HG02610 (cell line): ENCODE data around the gene EGR4.
"Not testable (repeated sequence)": the region's sequence is repeated elsewhere in the genome, so short reads cannot be mapped to it uniquely, and the experiment has no call there.

Experiments used
- ATAC-seq: cut with Tn5 transposase; IDR thresholded peaks from one replicate; pipeline ENCODE4 v1.9.1; 2021; ENCODE audit warnings: mild to moderate bottlenecking, moderate library complexity; ENCODE audit not compliant: unreplicated experiment

The EGR4 gene

DNA sequence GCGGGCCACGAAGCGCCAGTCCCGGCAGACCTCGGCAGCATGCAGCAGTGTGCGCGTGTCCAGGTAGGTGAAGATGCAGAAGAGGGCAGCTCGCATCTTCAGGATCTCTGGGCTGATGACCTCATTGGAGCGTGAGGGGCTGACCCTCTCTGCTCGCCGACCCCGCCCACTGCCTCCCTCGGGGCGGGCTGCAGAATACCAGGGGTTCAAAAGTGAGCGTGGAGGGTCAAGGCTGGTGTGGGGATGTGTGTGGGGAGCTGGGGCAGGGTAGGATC is 29.1 kb downstream of the EGR4 start:
- ATAC-seq, result no peak

DNA sequence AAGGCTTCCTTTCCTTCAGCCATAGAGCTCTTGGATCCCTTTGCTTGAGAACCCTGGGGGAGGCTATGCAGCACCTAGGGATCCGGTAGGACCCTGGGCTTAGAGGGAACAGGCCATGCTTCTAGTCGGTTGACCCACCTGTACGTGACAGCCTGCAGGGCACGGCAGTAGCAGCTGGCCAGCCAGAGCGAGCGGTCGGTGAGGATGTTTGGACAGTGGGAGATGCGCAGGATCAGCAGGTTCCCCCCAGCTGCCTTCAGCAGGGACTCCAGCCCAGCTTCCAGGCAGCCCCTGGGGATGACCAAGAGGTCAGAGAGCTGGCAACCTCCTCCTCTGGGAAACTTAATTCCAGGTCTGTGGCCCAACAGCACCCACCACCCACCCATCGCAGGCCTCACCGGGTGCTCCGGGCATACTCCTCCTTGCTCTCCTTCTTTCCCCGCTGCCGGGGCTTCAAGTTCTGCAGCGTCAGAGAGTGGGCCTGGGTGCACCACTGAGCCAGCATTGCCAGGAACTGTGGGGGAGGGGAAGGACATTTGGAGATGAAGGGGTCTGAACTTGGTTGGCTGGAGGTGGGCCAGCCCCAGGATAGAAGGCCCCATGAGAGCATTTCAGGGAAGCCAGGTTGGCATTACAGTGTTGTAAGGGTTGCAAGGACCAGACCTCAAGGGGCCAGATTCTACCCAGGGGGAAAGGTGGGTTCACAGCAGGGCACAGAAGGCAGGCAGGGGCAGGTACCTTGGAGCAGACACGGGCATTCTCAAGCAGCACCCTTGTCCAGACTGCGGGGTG is 29.6 kb downstream of the EGR4 start:
- ATAC-seq, result no peak

DNA sequence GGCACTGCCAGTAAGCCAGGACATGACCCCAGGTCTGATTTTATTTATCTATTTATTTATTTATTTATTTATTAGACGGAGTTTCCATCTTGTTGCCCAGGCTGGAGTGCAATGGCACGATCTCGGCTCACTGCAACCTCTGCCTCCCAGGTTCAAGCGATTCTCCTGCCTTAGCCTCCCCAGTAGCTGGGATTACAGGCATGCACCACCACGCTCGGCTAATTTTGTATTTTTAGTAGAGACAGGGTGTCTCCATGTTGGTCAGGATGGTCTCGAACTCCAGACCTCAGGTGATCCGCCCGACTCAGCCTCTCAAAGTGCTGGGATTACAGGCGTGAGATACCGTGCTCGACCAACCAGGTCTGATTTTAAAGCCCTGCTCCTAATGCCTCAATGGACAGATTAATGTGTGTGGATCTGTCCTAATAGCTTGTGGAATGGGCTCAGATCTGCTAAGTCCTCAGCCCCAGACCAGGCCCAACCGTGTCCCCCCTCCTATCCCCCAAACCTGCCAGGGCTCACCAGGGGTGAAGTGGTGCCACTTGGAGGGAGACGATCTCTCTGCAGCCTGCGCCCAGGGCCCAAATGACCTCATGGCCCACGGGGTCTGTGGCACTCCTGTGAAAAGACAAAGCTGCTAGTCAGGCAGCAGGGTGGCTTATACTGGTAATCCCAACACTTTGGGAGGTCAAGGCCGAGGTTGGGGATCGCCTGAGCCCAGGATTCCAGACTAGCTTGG is 30.5 kb downstream of the EGR4 start:
- ATAC-seq, result not testable (repeated sequence)

DNA sequence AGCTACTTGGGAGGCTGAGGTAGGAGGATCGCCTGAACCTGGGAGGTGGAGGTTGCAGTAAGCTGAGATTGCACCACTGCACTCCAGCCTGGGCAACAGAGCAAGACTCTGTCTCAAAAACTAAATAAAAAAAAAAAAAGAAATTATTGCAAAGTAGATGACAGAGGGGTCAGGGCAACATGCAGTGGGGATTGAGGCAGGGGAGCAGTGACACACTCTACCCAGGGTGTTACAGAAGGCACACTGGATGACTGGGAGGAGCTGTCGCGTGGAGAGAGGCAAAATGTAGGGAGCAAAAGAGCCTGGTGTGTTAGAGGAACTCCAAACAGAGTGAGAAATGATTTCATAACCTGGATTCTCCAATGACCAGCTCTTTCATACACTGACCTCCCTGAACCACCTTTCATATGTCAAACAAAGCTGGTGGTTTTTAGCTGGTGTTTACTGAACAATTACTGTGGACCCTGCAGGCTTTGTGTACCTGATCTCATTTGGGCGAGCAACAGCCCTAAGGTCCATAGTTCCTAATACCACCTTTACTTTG is 31.2 kb downstream of the EGR4 start:
- no peak for ATAC-seq

- ATAC-seq, result no peak
These were observed 32.9 kb downstream of the EGR4 start for GRCh38 chr2:73260338-73260984.

GRCh38 chr2:73259704-73260337 is 33.5 kb downstream of the EGR4 start:
- ATAC-seq, result no peak

DNA sequence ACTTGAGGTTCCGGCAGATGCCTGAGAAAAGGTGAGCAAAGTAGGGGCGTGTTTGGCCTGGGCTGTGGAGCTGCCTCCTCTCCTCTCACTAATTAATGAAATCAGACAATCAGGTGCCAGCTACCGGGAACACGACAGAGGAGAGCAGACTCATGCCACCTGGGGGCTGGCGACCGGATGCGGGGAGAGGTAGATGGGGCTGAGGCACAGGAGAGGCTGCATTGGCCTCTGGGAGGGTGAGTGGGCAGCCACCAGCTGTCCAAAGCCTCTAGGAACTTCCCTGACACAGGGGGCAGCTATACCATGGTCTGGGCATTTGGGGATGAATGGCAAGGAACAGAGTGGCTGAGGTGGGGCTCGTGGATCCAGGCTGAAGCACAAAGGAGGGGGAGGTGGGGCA is 34.1 kb downstream of the EGR4 start:
- no peak for ATAC-seq

DNA sequence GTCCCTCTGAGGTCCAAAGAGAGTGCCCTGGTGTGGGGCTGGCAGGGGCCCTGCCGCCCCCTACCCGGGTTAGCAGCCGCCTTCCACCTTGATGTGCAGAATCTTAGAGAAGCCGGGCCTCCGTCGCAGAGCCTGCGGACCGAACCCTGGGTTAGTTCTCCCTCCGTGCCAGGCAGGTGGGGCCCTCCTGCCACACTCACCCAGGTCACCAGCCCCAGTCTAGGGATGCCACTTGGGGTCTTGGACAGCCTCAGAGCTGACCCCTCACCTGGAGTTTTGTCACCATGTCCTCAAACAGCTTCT is 34.5 kb downstream of the EGR4 start:
- no peak for ATAC-seq

DNA sequence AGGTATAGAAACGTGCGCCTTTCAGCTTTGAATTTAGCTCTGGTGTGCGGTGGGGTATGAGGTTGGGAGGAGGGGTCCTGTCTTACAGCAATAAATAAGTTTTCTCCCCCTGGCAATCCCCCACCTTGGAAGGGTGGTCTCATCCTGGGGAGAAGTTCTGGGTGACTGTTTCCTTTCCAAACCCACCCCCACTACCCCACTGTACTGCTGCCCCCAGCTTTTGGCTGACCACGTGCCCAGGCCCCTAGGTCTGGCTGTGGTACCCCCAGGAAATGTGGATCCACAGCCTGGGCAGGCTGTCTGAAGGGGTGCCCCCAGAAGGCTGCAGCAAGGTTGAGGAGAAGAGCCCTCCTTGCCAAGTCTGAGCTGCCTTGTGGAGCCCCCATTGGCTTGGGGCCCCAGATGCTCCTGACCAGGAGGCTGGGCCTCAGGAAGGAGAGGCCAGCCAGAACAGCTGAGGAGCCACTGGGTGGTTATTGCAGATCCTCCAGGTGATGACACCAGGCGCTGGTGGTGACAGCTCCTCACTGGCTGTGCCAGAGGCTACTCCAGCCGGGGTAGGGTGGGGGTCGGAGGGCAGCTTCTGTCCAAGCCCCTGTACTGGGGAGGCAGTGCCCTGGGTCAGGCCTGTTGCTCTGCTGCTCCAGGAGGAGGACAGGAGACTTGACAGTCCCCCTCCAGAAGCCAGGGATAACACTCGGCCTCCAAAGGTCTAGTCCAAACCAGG is 35.0 kb downstream of the EGR4 start:
- no peak for ATAC-seq

- no peak for ATAC-seq
These were observed 35.8 kb downstream of the EGR4 start for GRCh38 chr2:73257425-73258125.

GRCh38 chr2:73257021-73257420 is 36.3 kb downstream of the EGR4 start:
- ATAC-seq, result no peak

DNA sequence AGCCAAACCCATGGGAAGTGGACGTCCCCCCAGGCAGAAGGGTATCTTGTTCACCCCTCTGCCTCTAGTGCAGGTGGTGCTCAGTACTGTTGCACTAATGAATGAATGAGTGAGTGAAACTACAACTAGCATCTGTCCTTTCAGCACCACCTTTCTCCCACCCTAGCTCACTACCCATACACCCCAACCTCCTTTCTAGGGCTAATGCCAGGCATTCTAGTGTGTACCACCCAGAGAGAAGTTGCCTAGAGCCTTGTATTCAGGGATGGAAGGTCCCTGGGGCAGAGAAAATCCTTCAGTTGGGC is 36.8 kb downstream of the EGR4 start:
- no peak for ATAC-seq

GRCh38 chr2:73255907-73256617 is 37.3 kb downstream of the EGR4 start:
- ATAC-seq, result no peak

DNA sequence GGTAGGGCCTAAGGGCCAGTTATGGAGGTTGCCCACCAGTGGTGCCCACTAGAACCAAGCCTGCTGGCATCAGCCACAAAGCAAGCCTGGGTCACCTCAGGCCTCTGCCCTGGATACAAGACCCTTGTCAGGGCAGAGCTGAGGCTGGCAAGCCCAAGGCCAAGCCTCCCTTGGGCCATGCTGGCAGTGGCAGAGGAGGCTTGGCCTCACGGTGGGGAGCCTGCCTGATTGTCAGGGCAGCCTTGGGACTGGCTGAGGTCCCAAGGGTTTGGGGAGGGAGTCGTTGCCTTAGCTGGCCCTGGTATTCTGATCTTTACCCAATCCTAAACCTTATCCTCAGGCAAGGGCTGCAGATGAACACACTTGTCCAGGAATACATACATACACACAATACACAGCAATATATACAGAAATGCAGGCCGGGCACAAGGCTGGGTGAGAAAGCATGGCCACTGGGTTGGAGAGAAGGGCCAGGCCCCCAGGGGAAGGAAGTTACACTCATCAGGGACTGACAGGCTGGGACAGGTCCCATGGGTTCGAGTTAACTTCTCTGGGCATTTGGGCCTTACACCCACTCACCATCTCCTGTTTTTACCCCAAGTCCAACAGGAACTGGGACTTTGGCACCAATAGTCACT is 38.2 kb downstream of the EGR4 start:
- no peak for ATAC-seq

DNA sequence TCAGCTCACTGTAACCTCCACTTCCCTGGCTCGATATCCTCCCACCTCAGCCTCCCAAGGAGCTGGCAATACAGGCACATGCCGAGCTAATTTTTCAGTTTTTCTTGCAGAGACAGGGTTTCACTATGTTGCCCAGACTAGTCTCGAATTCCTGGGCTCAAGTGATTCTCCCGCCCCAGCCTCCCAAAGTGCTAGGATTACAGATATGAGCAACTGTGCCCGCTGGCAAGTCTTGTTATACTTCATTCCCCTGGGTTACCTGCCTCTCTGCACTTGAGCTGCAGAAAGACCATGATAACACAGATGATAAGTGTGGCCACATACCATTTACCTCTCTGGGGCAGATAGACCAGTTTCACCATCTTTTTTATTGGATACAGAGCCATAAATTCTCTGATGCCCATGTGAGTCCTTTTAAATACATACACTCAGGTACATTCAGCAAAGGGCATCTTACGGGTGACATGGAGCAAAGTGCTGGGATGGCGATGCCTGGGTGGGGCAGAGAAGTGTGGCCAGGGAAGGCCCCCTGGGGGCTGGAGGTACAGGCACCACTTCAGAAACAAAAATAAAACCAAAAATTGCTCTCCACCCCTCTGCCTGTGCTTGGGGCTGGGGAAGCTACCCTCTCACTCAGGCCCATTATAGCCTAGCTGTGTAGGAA is 38.9 kb downstream of the EGR4 start:
- no peak for ATAC-seq

GRCh38 chr2:73253901-73254300 is 39.4 kb downstream of the EGR4 start:
- no peak for ATAC-seq

DNA sequence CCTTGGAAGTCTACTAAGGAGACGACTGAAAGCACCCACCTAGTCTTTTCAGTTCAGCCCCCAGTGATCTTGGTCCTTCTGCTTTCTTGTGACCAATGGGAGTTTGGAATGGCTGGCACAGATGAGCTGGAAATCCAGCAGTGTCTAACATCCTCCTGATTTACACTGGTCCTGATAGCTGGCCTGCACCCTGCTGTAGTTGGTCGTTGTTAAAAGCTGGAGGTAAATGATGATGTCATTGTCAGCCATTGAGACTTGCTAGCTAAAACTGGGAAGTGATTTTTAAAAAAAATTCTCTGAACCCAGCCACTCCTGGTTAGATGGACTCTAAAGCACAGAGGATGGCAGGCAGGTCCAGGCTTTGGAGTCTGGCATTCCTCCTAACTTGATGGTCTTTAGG is 39.9 kb downstream of the EGR4 start:
- ATAC-seq, result no peak

DNA sequence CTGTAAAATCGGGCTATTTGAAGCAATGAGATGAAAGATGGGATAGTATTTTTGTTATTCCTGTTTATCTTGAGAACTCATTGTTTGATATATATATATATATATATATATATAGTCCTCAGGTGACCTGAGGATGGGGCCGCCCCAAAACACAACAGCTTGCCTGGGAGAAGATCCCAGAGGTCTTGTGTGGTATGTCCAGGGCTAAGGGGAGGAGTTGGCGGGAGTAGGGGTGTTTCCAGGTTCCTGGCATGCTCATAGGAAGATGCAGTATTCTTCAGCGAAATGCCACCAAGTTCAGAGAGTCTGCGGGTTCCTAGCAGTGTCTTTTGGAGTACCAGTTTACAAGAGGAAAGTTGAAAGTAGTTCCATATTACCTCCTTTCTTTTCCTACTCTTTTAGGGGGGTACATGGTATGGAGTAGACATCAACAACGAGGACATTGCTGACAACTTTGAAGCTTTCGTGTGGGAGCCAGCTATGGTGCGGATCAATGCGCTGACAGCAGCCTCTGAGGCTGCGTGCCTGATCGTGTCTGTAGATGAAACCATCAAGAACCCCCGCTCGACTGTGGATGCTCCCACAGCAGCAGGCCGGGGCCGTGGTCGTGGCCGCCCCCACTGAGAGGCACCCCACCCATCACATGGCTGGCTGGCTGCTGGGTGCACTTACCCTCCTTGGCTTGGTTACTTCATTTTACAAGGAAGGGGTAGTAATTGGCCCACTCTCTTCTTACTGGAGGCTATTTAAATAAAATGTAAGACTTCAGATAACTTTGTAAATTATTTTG is 40.9 kb downstream of the EGR4 start:
- ATAC-seq, result no peak
